Vagina (tissue), 2 donors: ENCODE results near the gene YAF2. TPM values are rescaled to one million over a fixed set of nuclear protein-coding genes. Genes with fewer than 3 reads are reported as not detected.
"Not testable (repeated sequence)": the region's sequence is repeated elsewhere in the genome, so short reads cannot be mapped to it uniquely, and the experiment has no call there.

Experiments used
- DNase-seq, 2 donors: peaks; one replicate each; pipeline ENCODE4 v3.0.0-alpha.2; 2017; ENCODE audit errors: extremely low spot score in 2 of 2
- H3K27ac ChIP-seq: fragments of 200-600 bp; sonication (generic); one replicate; pipeline ENCODE4 v1.5.1; 2019
- H3K27me3 ChIP-seq: fragments of 200-600 bp; sonication (generic); one replicate; pipeline ENCODE4 v1.5.1; 2019
- H3K36me3 ChIP-seq, 2 donors: fragments of 200-600 bp; sonication (generic); one replicate each; pipeline ENCODE4 v1.5.1; 2017 to 2019
- H3K4me1 ChIP-seq: fragments of 200-600 bp; sonication (generic); one replicate; pipeline ENCODE4 v1.5.1; 2019
- H3K4me3 ChIP-seq, 2 donors: fragments of 200-600 bp; sonication (generic); 1 replicate in 1 of 2; 2 replicates in 1 of 2; pipeline ENCODE4 v1.5.1; 2016 to 2019
- H3K9me3 ChIP-seq: fragments of 200-600 bp; sonication (generic); one replicate; pipeline ENCODE4 v1.5.1; 2019
- CTCF ChIP-seq, 3 experiments: fragments of 450-650 bp in 2 of 3; fragments of 200-600 bp in 1 of 3; sonication (generic) in 1 of 3; IDR thresholded peaks; one replicate each; pipeline ENCODE4 v1.5.1; 2017 to 2019; ENCODE audit warnings: antibody characterized with exemption in 3 of 3, mild to moderate bottlenecking in 2 of 3, moderate library complexity in 2 of 3
- POLR2A ChIP-seq, 2 donors: fragments of 450-650 bp; IDR thresholded peaks; one replicate each; pipeline ENCODE4 v1.6.1; 2017; ENCODE audit warnings: antibody characterized with exemption in 2 of 2, mild to moderate bottlenecking in 2 of 2, moderate library complexity in 2 of 2
- POLR2AphosphoS5 ChIP-seq, 2 donors: sonication (generic); formaldehyde crosslinking; IDR thresholded peaks; one replicate each; pipeline ENCODE4 v1.9.0; 2017; ENCODE audit warnings: antibody characterized with exemption in 2 of 2, mild to moderate bottlenecking in 2 of 2, low read depth in 1 of 2; ENCODE audit not compliant: insufficient read depth in 1 of 2
- intact Hi-C: fragments of 100-400 bp; cut with DNase I; formaldehyde crosslinking; loops from one replicate; pipeline ENCODE4 v1.15.1; 2023
- total RNA-seq: library from RNA; depleted of rRNA; stranded (reverse); fragments of >200 nt; gene quantifications from one replicate; pipeline ENCODE4 v1.2.3, GENCODE V29; 2016

YAF2 gene
- total RNA-seq, 1 donor from 2014 or later = 23.1 TPM

- Histone ChIP-seq H3K4me1 (no peaks in the 10 kb centered on the region), H3K4me3 (no peak overlapping the region), H3K36me3 (no peaks in the 10 kb centered on the region), H3K9me3 (no peaks in the 10 kb centered on the region), H3K27ac (no peak overlapping the region), H3K27me3 (no peaks in the 10 kb centered on the region)
- TF ChIP-seq CTCF (IDR thresholded peaks at IDR 0.05) (no peak), POLR2A (IDR thresholded peaks at IDR 0.05) (no peak), POLR2AphosphoS5 (IDR thresholded peaks at IDR 0.05; ENCODE audit: insufficient read depth in 1 of 2, low read depth in 1 of 2) (no peak)
- DNase-seq = no peak
- intact Hi-C loops = no loop called here
Measured at GRCh38 chr12:42222724-42223123, 15.3 kb downstream of the YAF2 start.

DNA sequence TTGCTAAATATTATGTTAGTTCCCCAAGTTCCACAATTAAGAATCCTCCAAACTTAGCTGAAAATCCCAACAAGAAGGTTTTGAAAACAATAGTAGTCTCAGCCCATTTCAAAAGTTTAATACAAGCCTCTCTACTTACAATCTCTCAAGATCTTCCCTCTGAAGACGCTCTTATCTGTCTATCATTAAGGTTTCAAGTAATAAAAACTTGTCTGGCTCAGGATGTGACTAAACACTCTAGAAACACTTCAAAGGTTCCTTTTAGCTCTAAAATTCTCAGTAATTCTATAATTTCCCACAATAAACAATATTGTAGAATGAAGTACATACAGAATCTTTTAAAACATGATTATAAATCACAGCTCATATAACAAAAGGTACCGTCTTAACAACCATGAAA, 16.3 kb downstream of the YAF2 start:
- no peaks in the 10 kb centered on the region for H3K27me3 ChIP-seq
- H3K36me3 ChIP-seq = no peaks in the 10 kb centered on the region
- no peaks in the 10 kb centered on the region for H3K4me1 ChIP-seq
- intact Hi-C loops = no loop called here
- no peak for TF ChIP-seq POLR2AphosphoS5 (IDR thresholded peaks at IDR 0.05; ENCODE audit: insufficient read depth in 1 of 2, low read depth in 1 of 2)
- no peak for TF ChIP-seq CTCF (IDR thresholded peaks at IDR 0.05)
- TF ChIP-seq POLR2A (IDR thresholded peaks at IDR 0.05) = no peak
- H3K9me3 ChIP-seq = no peaks in the 10 kb centered on the region
- no peak overlapping the region for H3K4me3 ChIP-seq
- no peak overlapping the region for H3K27ac ChIP-seq
- DNase-seq = no peak

DNA sequence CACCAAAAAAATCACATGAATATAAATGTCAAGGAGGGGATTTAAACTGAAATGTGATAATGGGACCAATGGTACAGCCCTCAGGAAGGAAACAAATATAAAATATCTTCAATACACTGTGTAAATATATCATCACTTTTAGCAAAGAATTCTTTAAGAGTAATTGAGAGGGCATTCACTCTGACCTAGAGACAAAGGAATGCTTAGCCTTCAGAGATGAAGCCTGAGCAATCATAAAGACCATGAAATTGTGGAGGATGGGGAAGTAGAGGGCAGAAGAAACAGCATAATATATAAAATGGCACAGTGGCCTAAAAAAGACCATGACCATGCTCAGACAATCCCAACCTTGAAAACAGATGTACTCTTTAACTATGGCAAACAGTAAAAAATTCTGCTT, 20.4 kb downstream of the YAF2 start:
- intact Hi-C loops = no loop called here

GRCh38 chr12:42216737-42217136, 21.3 kb downstream of the YAF2 start:
- DNase-seq = no peak
- no peak overlapping the region for H3K27ac ChIP-seq
- no peaks in the 10 kb centered on the region for H3K27me3 ChIP-seq
- intact Hi-C loops = no loop called here
- no peaks in the 10 kb centered on the region for H3K9me3 ChIP-seq
- H3K4me1 ChIP-seq = peaks cover 13% of the 10 kb centered on the region
- TF ChIP-seq CTCF (IDR thresholded peaks at IDR 0.05) (no peak), POLR2A (IDR thresholded peaks at IDR 0.05) (no peak)
- no peak overlapping the region for H3K4me3 ChIP-seq
- no peaks in the 10 kb centered on the region for H3K36me3 ChIP-seq

More for the DNA sequence above, 20.4 kb downstream of the YAF2 start:
- TF ChIP-seq POLR2AphosphoS5 (IDR thresholded peaks at IDR 0.05; ENCODE audit: insufficient read depth in 1 of 2, low read depth in 1 of 2) (no peak), CTCF (IDR thresholded peaks at IDR 0.05) (no peak), POLR2A (IDR thresholded peaks at IDR 0.05) (no peak)
- Histone ChIP-seq H3K36me3 (no peaks in the 10 kb centered on the region), H3K27me3 (no peaks in the 10 kb centered on the region), H3K27ac (no peak overlapping the region), H3K4me1 (peaks cover 13% of the 10 kb centered on the region), H3K4me3 (no peak overlapping the region), H3K9me3 (no peaks in the 10 kb centered on the region)
- no peak for DNase-seq

DNA sequence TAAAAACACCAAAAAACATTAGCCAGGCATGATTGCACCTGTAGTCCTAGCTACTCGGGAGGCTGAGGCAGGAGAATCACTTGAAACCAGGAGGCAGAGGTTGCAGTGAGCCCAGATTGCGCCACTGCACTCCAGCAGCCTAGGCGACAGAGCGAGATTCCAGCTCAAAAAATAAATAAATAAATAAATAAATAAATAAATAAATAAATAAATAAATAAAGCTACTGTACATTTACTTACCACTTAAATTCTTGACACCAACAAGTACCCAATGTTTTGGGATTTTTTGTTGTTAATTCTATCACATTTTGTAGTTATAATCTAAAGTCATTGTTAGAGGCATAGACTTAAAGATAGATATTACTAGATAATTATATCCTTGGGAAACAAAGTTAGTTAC, 22.3 kb downstream of the YAF2 start:
- DNase-seq, intact Hi-C loops: not testable (repeated sequence)
- peaks cover 13% of the 10 kb centered on the region for H3K4me1 ChIP-seq

DNA sequence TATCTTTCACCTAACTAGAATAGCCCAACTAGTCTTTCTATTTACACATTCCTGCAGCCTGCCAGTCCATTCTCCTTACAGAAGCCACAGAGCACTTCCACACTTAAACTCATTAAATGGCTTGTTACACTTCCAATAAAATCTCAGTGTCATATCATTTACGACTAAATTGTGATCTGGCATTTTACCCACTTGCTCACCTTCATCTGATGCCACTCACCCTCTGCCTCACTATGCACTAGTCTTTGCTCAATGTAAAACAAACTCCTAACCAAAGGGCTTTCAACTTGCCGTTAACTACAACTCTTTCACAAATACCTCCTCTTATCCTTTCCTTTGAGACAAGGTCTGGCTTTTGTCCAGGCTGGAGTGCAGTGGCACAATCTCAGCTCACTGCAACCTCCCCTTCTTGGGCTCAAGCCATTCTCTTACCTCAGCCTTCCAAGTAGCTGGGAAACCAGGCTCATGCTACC, 24.1 kb downstream of the YAF2 start:
- H3K9me3 ChIP-seq = no peaks in the 10 kb centered on the region
- H3K27me3 ChIP-seq = no peaks in the 10 kb centered on the region
- TF ChIP-seq POLR2AphosphoS5 (IDR thresholded peaks at IDR 0.05; ENCODE audit: insufficient read depth in 1 of 2, low read depth in 1 of 2) (no peak), CTCF (IDR thresholded peaks at IDR 0.05) (no peak), POLR2A (IDR thresholded peaks at IDR 0.05) (no peak)
- H3K27ac ChIP-seq = no peak overlapping the region
- no peak overlapping the region for H3K4me3 ChIP-seq
- no peak for DNase-seq
- peaks cover 13% of the 10 kb centered on the region for H3K4me1 ChIP-seq
- intact Hi-C loops = no loop called here
- H3K36me3 ChIP-seq = peaks cover 0 to 10% of the 10 kb centered on the region in 2 donors

More for the DNA sequence above, 22.3 kb downstream of the YAF2 start:
- not testable (repeated sequence) for H3K27ac ChIP-seq, H3K4me3 ChIP-seq, H3K27me3 ChIP-seq, H3K9me3 ChIP-seq, H3K36me3 ChIP-seq
